Gastroesophageal sphincter (tissue), 3 donors: ENCODE results near the gene CGN.

Source experiments
- POLR2A ChIP-seq, 2 donors: fragments of 450-650 bp; IDR thresholded peaks; one replicate each; pipeline ENCODE4 v1.6.1; 2017; ENCODE audit warnings: antibody characterized with exemption in 2 of 2, mild to moderate bottlenecking in 2 of 2, moderate library complexity in 1 of 2
- POLR2AphosphoS5 ChIP-seq: sonication (generic); formaldehyde crosslinking; IDR thresholded peaks from one replicate; pipeline ENCODE4 v1.6.1; 2017; ENCODE audit warnings: antibody characterized with exemption
- TF ChIP-seq, protein P1 (sequence below), 4 experiments: fragments of 200-600 bp in 2 of 4; fragments of 450-650 bp in 2 of 4; sonication (generic) in 1 of 4; IDR thresholded peaks; one replicate each; pipeline ENCODE4 v1.5.1; 2017 to 2019; ENCODE audit warnings: antibody characterized with exemption in 4 of 4, mild to moderate bottlenecking in 2 of 4, moderate library complexity in 2 of 4

DNA sequence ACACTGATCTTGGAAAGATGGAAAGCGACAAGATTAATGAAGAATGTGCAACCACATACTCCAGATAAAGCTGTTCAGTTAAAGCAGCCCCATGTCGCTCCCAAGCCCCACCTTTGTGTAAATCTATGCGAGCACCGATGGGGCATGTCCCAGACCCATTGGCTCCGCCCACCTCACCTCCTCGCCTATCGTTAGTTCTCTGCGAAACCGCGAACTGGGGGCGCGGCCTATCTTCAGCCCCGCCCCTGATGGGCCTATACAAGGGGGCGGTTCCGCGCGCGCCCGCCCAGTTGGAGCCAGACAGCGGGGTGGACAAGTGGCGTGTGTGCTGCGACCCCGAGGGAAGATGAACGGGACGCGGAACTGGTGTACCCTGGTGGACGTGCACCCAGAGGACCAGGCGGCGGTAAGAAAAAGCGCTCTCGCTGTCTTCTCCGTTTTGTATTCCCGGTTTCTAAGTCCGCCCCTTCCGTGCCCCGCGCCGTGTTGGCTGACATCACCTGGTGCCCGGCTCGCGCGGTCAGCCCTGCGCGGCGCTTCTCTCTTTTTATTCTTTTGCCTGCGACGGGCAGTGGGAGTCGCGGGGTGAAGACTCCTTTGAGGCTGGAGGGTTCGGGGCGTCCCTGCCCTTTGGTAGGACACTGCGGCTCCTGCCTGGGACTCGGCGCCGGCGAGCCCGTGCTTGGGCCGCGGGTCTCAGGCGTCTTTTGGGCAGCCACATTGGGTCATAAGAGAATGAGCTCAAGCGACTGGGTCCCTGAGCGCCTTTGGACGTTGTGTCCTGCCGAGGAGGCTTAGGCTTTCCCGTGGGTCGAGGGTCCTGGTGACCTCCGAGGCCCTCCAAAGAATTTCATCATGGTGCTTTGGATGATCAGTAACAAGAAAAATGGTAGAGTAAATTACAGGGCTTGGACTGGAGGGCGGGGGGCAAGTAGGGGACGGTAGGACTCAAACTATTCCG, 29.1 kb downstream of the CGN start, which contains the start of gene TUFT1:
- TF ChIP-seq, protein P1, sequence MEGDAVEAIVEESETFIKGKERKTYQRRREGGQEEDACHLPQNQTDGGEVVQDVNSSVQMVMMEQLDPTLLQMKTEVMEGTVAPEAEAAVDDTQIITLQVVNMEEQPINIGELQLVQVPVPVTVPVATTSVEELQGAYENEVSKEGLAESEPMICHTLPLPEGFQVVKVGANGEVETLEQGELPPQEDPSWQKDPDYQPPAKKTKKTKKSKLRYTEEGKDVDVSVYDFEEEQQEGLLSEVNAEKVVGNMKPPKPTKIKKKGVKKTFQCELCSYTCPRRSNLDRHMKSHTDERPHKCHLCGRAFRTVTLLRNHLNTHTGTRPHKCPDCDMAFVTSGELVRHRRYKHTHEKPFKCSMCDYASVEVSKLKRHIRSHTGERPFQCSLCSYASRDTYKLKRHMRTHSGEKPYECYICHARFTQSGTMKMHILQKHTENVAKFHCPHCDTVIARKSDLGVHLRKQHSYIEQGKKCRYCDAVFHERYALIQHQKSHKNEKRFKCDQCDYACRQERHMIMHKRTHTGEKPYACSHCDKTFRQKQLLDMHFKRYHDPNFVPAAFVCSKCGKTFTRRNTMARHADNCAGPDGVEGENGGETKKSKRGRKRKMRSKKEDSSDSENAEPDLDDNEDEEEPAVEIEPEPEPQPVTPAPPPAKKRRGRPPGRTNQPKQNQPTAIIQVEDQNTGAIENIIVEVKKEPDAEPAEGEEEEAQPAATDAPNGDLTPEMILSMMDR (IDR thresholded peaks at IDR 0.05) = no peak
- peak; percentile 79 to 81 for TF ChIP-seq POLR2A (IDR thresholded peaks at IDR 0.05)
- TF ChIP-seq POLR2AphosphoS5 = peak; percentile 91
